ENCODE results near the gene KL. TPM values are rescaled to one million over a fixed set of nuclear protein-coding genes. Genes with fewer than 3 reads are reported as not detected.
A peak's percentile ranks its signal among the peaks of the same experiment; 100 is the strongest.

The KL gene
- total RNA-seq (2021; ENCODE audit: unreplicated experiment) (0.28 TPM), Bru-seq, nascent RNA (percentile 18 among the genes with signal in this experiment), BruChase-seq, experiment 1, labeled RNA remaining after a 2-hour chase (percentile 16 among the genes with signal in this experiment), BruChase-seq, experiment 2, labeled RNA remaining after a 6-hour chase (percentile 19 among the genes with signal in this experiment)
- polyA plus RNA-seq (2012; ENCODE audit: insufficient read length), result 0.11 TPM
- long read RNA-seq, partial matches to known transcripts, result 1 of 1 reads
- long read RNA-seq, other reads (novel, unspliced or antisense), result 0 of 1 reads

GRCh38 chr13:33016414-33017322 lies at the start of gene KL:
KL (plus strand) TSS chr13:33016423; CDS start chr13:33016441, 18 bp downstream.
- Histone ChIP-seq H3K27me3 (ENCODE audit: control insufficient read depth, insufficient read depth, low read length) (no peaks in the 10 kb centered on the region; the same call in none of the 2 replicates), H3K9me3 (ENCODE audit: control insufficient read depth, insufficient read depth, low read depth, low read length) (no peaks in the 10 kb centered on the region), H3K4me1 (ENCODE audit: control insufficient read depth, insufficient read depth, low read length) (no peaks in the 10 kb centered on the region), H3K36me3 (ENCODE audit: control insufficient read depth, insufficient read depth, low read length) (no peaks in the 10 kb centered on the region), H3K27ac (ENCODE audit: low read length) (peak within 1 kb of the TSS; percentile 51; the same call in 1 of the 2 replicates), H3K4me3 (ENCODE audit: low read depth in 2 of 2, low read length in 2 of 2) (peak within 1 kb of the TSS; percentile 24 to 53)
- ChIA-PET CTCF (no interaction called here), POLR2A (no interaction called here)
- DNase-seq (ENCODE audit: low read depth, low spot score) (no peak), ATAC-seq (peak; percentile 78)
- intact Hi-C loops (cut with micrococcal nuclease; ENCODE audit: unreplicated experiment), result no loop called here
- no TSS peak for BruUV-seq (replicated peaks)
- in situ Hi-C loops (cut with HindIII; ENCODE audit: low pct_unique_long_range_greater_than_20kb, low sequenced_read_pairs), result no loop called here
- TF ChIP-seq, protein P1, sequence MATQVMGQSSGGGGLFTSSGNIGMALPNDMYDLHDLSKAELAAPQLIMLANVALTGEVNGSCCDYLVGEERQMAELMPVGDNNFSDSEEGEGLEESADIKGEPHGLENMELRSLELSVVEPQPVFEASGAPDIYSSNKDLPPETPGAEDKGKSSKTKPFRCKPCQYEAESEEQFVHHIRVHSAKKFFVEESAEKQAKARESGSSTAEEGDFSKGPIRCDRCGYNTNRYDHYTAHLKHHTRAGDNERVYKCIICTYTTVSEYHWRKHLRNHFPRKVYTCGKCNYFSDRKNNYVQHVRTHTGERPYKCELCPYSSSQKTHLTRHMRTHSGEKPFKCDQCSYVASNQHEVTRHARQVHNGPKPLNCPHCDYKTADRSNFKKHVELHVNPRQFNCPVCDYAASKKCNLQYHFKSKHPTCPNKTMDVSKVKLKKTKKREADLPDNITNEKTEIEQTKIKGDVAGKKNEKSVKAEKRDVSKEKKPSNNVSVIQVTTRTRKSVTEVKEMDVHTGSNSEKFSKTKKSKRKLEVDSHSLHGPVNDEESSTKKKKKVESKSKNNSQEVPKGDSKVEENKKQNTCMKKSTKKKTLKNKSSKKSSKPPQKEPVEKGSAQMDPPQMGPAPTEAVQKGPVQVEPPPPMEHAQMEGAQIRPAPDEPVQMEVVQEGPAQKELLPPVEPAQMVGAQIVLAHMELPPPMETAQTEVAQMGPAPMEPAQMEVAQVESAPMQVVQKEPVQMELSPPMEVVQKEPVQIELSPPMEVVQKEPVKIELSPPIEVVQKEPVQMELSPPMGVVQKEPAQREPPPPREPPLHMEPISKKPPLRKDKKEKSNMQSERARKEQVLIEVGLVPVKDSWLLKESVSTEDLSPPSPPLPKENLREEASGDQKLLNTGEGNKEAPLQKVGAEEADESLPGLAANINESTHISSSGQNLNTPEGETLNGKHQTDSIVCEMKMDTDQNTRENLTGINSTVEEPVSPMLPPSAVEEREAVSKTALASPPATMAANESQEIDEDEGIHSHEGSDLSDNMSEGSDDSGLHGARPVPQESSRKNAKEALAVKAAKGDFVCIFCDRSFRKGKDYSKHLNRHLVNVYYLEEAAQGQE (IDR thresholded peaks at IDR 0.05; ENCODE audit: insufficient read depth in 1 of 2, low read depth in 2 of 2, low read length in 1 of 2), result no peak
- TF ChIP-seq POLR2AphosphoS5 (IDR thresholded peaks at IDR 0.05; ENCODE audit: low read depth, low read length) (no peak), SIN3A (IDR thresholded peaks at IDR 0.05; ENCODE audit: borderline replicate concordance, insufficient read depth, low read depth, low read length) (no peak), CTCF (IDR thresholded peaks at IDR 0.05) (no peak), TCF7L2 (IDR thresholded peaks at IDR 0.05; ENCODE audit: low read depth, low read length) (no peak)

DNA sequence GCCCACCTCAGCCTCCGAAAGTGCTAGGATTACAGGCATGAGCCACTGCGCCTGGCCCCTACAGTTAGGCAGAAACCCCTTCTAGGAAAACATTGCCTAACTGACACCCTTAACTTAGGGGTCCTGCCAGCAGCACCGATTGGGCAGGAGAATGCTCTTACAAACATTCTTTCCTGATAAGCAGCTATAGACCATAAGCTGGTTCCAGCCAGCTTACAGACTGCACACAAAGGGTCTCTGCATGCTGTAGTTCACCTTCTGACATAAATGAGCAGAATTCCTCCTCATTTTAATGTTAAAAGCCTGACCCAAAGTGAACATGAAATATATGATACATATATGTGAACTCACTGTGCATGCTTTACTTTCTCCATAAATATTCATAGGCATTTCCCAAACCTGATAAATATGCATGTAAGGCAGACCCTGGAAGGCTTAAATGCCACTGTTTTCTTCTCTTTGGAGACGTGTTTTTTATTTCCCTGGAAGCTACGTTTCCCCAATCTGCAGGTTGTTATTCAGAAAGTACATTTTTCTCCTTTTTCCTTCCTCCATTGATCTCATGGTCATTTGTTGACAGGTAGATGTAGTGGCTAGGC lies 48.5 kb upstream of the KL start:
- intact Hi-C loops (cut with micrococcal nuclease; ENCODE audit: unreplicated experiment) (no loop called here), in situ Hi-C loops (cut with HindIII; ENCODE audit: low pct_unique_long_range_greater_than_20kb, low sequenced_read_pairs) (no loop called here)
- CTCF ChIA-PET, result no interaction called here
- Histone ChIP-seq H3K4me3 (ENCODE audit: low read depth in 2 of 2, low read length in 2 of 2) (no peak overlapping the region), H3K9me3 (ENCODE audit: control insufficient read depth, insufficient read depth, low read depth, low read length) (no peaks in the 10 kb centered on the region), H3K27me3 (ENCODE audit: control insufficient read depth, insufficient read depth, low read length) (no peaks in the 10 kb centered on the region), H3K36me3 (ENCODE audit: control insufficient read depth, insufficient read depth, low read length) (no peaks in the 10 kb centered on the region), H3K4me1 (ENCODE audit: control insufficient read depth, insufficient read depth, low read length) (no peaks in the 10 kb centered on the region), H3K27ac (ENCODE audit: low read length) (no peak overlapping the region)
- ATAC-seq (no peak), DNase-seq (ENCODE audit: low read depth, low spot score) (no peak)
- BruUV-seq (replicated peaks), result no TSS peak
- POLR2A ChIA-PET, result no interaction called here
- TF ChIP-seq POLR2AphosphoS5 (IDR thresholded peaks at IDR 0.05; ENCODE audit: low read depth, low read length) (no peak), CTCF (IDR thresholded peaks at IDR 0.05) (no peak), SIN3A (IDR thresholded peaks at IDR 0.05; ENCODE audit: borderline replicate concordance, insufficient read depth, low read depth, low read length) (no peak), TCF7L2 (IDR thresholded peaks at IDR 0.05; ENCODE audit: low read depth, low read length) (no peak)
- TF ChIP-seq, protein P1 (IDR thresholded peaks at IDR 0.05; ENCODE audit: insufficient read depth in 1 of 2, low read depth in 2 of 2, low read length in 1 of 2), result no peak

All from Panc1 (cell line).